GM19467 (cell line): ENCODE measurements around the gene SIPA1.

ENCODE experiments used
- ATAC-seq: cut with Tn5 transposase; IDR thresholded peaks from one replicate; pipeline ENCODE4 v1.9.1; 2021; ENCODE audit warnings: mild to moderate bottlenecking, moderate library complexity; ENCODE audit not compliant: unreplicated experiment

The SIPA1 gene

DNA sequence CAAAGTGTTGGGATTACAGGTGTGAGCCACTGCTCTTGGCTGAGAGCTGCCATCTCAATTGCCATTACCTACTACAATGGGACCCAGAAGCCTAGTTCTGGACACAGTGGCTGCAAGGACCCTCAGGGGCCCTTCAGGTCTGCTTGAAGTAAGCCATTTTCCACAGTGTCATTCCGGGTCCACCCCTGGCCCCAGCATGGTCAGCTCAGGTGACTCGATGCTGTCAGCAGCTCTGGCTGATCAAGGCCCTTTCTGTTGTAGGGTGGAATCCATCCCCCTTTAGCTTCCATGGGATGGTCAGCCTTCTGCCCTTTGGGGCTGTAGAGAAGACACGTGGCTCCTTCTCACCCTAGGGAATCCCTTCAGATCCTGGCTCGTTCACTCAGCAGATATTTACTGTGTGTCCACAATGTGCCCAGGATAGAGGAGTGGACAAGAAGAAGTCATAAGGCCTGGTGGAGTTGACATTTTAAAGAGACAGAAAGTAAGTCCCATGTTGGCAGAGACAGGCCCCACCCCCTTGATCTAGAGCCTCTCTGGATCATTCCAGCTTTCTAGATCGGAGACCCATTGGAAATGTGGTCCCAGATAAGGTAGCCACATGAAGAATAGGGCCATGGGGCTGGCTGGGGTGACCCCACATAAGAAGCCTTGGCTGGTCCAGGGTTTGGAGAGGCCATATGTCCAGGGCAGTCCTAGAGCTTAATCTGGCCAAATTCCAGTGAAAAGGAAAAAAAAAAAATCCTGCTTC, 59.1 kb downstream of the SIPA1 start:
- no peak for ATAC-seq

DNA sequence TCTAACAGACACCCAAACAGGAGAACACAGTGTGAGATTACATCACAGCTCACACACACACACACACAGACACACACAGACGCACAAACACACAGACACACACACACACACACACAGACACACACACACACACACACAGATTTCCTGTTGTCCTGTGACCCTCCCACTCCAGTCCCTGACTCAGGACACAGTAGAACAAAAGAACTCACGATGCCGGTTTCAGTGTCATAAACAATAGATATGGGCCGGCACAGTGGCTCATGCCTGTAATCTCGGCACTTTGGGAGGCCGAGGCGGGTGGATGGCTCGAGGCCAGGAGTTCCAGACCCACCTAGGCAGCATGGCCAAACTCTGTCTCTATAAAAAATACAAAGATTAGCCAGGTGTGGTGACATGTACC, 60.3 kb downstream of the SIPA1 start:
- no peak for ATAC-seq

DNA sequence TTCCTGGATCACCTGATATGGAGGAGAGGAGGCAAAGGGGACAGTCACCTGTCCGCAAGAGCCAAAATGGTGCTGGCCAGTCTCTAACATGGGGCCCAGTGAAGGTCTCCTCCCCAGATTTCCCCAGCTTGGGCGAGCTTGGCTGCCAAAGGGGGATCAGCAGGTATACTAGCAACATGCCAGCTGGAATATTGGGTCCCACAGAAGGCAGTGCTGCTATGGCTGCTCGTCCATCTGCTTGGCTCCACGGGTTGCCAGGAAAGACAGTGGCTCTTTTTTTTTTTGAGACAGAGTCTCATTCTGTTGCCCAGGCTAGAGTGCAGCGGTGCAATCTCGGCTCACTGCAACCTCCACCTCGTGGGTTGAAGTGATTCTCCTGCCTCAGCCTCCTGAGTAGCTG, 61.4 kb downstream of the SIPA1 start:
- ATAC-seq, result no peak

DNA sequence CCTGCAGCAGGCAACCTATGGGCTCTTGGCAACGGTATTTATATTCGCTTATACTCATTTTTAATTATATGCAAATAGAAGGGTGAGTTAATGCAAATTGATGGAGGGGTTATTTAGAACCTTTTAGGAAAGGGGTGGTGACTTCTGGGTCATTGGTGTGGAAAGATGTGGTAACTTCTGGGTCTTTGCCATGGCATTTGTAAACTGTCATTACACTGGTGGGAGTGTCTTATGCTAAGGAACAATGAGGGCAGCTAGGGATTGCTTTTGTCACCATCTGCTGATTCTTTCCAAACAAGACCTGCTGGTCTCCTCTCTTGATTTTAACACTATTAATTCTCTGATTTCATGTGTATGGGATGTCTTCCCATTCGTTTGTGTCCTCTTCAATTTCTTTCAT, 62.5 kb downstream of the SIPA1 start:
- ATAC-seq, result no peak
